Activated CD8-positive, alpha-beta T cell treated with anti-CD3 and anti-CD28 coated beads for 36 hours (primary cell): ENCODE data around the gene HNRNPH2. TPM values are rescaled to one million over a fixed set of nuclear protein-coding genes. Genes with fewer than 3 reads are reported as not detected.

ENCODE experiments used
- ATAC-seq: fragments of 200-7000 bp; cut with Tn5 transposase; one replicate; pipeline ENCODE4 v1.10.0; 2021; ENCODE audit warnings: mild to moderate bottlenecking, moderate library complexity
- CTCF ChIA-PET: fragments of 350-600 bp; sonication (Branson Sonifier 250); formaldehyde crosslinking; loops from one replicate; lab custom pipeline; 2021; ENCODE audit warnings: antibody characterized with exemption; lab: Charles Lee
- POLR2A ChIA-PET: fragments of 350-600 bp; sonication (Branson Sonifier 250); formaldehyde crosslinking; loops from one replicate; lab custom pipeline; 2021; ENCODE audit warnings: antibody characterized with exemption; lab: Charles Lee
- DNase-seq: peaks from one replicate; pipeline ENCODE4 v3.0.0-alpha.2; 2020
- H3K27ac Mint-ChIP-seq: one replicate; pipeline ENCODE4 v1.8.0; 2021; ENCODE audit warnings: mild to moderate bottlenecking, mixed read lengths
- H3K27me3 Mint-ChIP-seq: one replicate; pipeline ENCODE4 v1.8.0; 2021; ENCODE audit warnings: mixed read lengths
- H3K36me3 Mint-ChIP-seq: one replicate; pipeline ENCODE4 v1.8.0; 2021; ENCODE audit warnings: low read depth, mixed read lengths
- H3K4me1 Mint-ChIP-seq: one replicate; pipeline ENCODE4 v1.8.0; 2021; ENCODE audit warnings: low read depth, mixed read lengths
- H3K4me3 Mint-ChIP-seq: one replicate; pipeline ENCODE4 v1.8.0; 2021; ENCODE audit warnings: mild to moderate bottlenecking, moderate library complexity, mixed read lengths
- H3K9me3 Mint-ChIP-seq: one replicate; pipeline ENCODE4 v1.8.0; 2021; ENCODE audit warnings: mixed read lengths
- intact Hi-C: fragments of 100-400 bp; cut with micrococcal nuclease; formaldehyde crosslinking; loops from one replicate; pipeline ENCODE4 v1.10.0; 2022
- total RNA-seq, 2 experiments: library from RNA; stranded (reverse); gene quantifications; one replicate each; pipeline ENCODE4 v1.2.3, GENCODE V29; 2021
- TF ChIP-seq, protein P1 (sequence below): fragments of 200-600 bp; IDR thresholded peaks from one replicate; pipeline ENCODE4 v1.8.0; 2022; ENCODE audit warnings: antibody characterized with exemption, mild to moderate bottlenecking

HNRNPH2 gene
- total RNA-seq, 2 experiments from 2014 or later: 18.3 to 18.5 TPM

DNA sequence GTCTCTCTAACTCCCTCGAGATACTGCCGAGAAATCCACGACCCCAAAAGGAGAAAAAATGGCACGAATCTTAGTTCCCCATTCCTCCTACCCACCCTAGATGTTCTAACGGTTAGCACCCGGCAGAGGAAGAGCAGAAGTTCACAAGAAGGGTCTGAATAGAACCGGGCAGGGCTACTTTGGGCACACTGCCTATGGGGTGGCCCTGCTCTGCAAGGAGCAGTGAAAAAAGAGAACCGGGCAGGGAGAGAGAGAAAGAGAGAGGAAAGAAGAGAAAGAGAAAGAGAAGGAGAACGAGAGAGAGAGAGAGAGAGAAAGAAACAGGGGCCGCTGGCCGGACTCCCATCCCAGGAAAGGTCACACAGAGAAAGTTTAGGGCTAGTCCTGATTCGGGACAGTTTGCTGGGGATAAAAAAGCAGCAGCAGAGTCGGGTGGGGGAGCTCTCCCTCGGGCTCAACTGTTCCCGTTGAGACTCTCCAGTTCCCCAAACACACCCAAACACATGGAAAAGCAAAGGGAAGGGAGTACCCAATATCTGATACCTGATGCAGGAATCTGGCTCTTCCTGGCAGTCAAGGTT lies 765 bp upstream of the HNRNPH2 start:
- intact Hi-C loops: no loop called here
- Mint-ChIP-seq H3K36me3 (peaks cover 20% of the 10 kb centered on the region), H3K9me3 (no peaks in the 10 kb centered on the region), H3K4me3 (peak overlapping the region; percentile 99), H3K4me1 (peaks cover 22% of the 10 kb centered on the region), H3K27ac (peak overlapping the region; percentile 94), H3K27me3 (peaks cover 2% of the 10 kb centered on the region)
- TF ChIP-seq, protein P1, sequence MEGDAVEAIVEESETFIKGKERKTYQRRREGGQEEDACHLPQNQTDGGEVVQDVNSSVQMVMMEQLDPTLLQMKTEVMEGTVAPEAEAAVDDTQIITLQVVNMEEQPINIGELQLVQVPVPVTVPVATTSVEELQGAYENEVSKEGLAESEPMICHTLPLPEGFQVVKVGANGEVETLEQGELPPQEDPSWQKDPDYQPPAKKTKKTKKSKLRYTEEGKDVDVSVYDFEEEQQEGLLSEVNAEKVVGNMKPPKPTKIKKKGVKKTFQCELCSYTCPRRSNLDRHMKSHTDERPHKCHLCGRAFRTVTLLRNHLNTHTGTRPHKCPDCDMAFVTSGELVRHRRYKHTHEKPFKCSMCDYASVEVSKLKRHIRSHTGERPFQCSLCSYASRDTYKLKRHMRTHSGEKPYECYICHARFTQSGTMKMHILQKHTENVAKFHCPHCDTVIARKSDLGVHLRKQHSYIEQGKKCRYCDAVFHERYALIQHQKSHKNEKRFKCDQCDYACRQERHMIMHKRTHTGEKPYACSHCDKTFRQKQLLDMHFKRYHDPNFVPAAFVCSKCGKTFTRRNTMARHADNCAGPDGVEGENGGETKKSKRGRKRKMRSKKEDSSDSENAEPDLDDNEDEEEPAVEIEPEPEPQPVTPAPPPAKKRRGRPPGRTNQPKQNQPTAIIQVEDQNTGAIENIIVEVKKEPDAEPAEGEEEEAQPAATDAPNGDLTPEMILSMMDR: no peak
- ChIA-PET POLR2A (interaction anchor here (1.3 kb wide), 4 partner anchors 11 to 16 kb away, joined by 3 to 10 read pairs (median 5); partner anchors contain the start of gene RPL36A), CTCF (interaction anchor here (0.9 kb wide), 1 partner anchor 10 kb away, joined by 3 read pairs; no protein-coding TSS in a partner anchor)
- DNase-seq (no peak), ATAC-seq (no peak)

DNA sequence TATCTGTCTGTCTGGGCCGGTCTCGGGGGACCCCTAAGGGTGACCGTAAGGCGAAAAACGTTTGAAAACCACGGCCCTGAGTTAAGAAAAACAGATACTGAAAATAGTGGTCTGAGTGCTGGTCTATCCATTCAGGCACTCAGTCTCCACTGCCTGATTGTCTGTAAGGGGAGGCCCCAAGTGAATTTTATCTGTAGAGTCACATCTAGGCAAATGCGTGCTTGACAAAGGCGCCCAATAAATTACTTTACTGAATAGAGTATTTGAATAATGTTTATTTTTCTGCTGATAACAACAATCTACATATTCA lies 465 bp downstream of the HNRNPH2 start:
- CTCF ChIA-PET: no interaction called here
- DNase-seq (no peak), ATAC-seq (peak; percentile 42)
- Mint-ChIP-seq H3K4me1 (peaks cover 33% of the 10 kb centered on the region), H3K27ac (peak overlapping the region; percentile 97), H3K36me3 (peaks cover 27% of the 10 kb centered on the region), H3K27me3 (peaks cover 2% of the 10 kb centered on the region), H3K4me3 (peak overlapping the region; percentile 99), H3K9me3 (no peaks in the 10 kb centered on the region)
- POLR2A ChIA-PET: interaction anchor here (1.0 to 1.1 kb wide), 3 partner anchors 10 to 18 kb away, joined by 3 to 4 read pairs (median 3); partner anchors contain the start of gene RPL36A
- TF ChIP-seq, protein P1: no peak
- intact Hi-C loops: loop anchor here (2.0 kb wide), 1 partner anchor 18 kb away; the partner anchor contains the start of gene RPL36A

DNA sequence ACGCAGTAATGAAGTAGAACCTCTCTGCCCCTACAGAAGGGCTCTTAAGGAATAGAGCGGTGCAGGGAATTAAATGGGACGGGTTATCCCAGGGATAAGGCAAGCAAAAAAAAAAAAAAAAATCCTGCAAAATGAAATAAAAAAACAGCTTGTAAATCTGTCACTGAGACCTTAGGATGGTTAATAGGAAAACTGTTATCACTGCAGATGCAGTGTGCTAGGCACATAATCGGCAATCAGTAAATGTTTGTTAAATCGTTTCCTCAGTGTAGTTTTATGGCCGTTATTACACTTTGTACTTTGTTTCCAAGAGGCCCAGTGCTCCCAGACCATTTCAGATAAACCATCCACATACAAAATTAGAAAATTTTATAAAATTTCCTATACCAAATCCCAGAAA lies 1.0 kb downstream of the HNRNPH2 start:
- DNase-seq: no peak

DNA sequence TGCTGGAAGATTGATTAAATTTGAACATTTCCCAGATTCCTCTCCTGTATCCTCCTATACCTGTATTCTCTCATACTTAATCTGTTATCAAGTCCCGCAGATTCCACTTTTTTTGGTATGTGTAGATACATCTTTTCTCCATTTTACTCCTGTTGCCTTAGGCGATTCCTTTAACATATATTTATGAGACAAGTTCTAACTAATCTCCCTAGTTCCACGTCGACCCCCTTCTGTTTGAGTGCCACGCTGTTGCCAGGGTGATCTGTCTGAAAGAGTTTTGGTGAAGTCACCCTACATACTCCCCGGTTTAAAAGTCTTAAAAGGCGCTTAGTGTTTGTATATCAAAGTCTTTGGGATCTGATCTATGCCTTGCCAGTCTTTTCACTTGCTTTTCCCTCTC lies 2.4 kb downstream of the HNRNPH2 start:
- H3K36me3 Mint-ChIP-seq: peaks cover 22% of the 10 kb centered on the region
- no peaks in the 10 kb centered on the region for H3K9me3 Mint-ChIP-seq
- ChIA-PET POLR2A (no interaction called here), CTCF (no interaction called here)
- H3K4me1 Mint-ChIP-seq: peaks cover 41% of the 10 kb centered on the region
- peak overlapping the region; percentile 74 for H3K4me3 Mint-ChIP-seq
- ATAC-seq (no peak), DNase-seq (peak; percentile 20)
- TF ChIP-seq, protein P1: no peak
- peaks cover 2% of the 10 kb centered on the region for H3K27me3 Mint-ChIP-seq
- intact Hi-C loops: loop anchor here (10.0 kb wide), 1 partner anchor 184 kb away; no protein-coding TSS in a partner anchor
- peak overlapping the region; percentile 91 for H3K27ac Mint-ChIP-seq

More for the DNA sequence above, 1.0 kb downstream of the HNRNPH2 start:
- peaks cover 34% of the 10 kb centered on the region for H3K4me1 Mint-ChIP-seq
- intact Hi-C loops: loop anchor here (2.0 kb wide), 1 partner anchor 18 kb away; the partner anchor contains the start of gene RPL36A
- peaks cover 2% of the 10 kb centered on the region for H3K27me3 Mint-ChIP-seq
- H3K4me3 Mint-ChIP-seq: peak overlapping the region; percentile 99
- ChIA-PET CTCF (no interaction called here), POLR2A (interaction anchor here (1.0 to 1.1 kb wide), 3 partner anchors 9 to 18 kb away, joined by 3 to 4 read pairs (median 3); partner anchors contain the start of gene RPL36A)
- peak overlapping the region; percentile 97 for H3K27ac Mint-ChIP-seq
- TF ChIP-seq, protein P1: no peak
- ATAC-seq: no peak
- H3K36me3 Mint-ChIP-seq: peaks cover 24% of the 10 kb centered on the region
- H3K9me3 Mint-ChIP-seq: no peaks in the 10 kb centered on the region

DNA sequence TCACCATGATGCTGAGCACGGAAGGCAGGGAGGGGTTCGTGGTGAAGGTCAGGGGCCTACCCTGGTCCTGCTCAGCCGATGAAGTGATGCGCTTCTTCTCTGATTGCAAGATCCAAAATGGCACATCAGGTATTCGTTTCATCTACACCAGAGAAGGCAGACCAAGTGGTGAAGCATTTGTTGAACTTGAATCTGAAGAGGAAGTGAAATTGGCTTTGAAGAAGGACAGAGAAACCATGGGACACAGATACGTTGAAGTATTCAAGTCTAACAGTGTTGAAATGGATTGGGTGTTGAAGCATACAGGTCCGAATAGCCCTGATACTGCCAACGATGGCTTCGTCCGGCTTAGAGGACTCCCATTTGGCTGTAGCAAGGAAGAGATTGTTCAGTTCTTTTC lies 4.0 kb downstream of the HNRNPH2 start:
- Mint-ChIP-seq H3K27me3 (peaks cover 2% of the 10 kb centered on the region), H3K4me1 (peaks cover 49% of the 10 kb centered on the region), H3K9me3 (no peaks in the 10 kb centered on the region), H3K27ac (peak overlapping the region; percentile 73), H3K36me3 (peaks cover 20% of the 10 kb centered on the region), H3K4me3 (no peak overlapping the region)
- TF ChIP-seq, protein P1: no peak
- intact Hi-C loops: loop anchor here (10.0 kb wide), 1 partner anchor 183 kb away; no protein-coding TSS in a partner anchor
- no peak for ATAC-seq
- DNase-seq: no peak
- POLR2A ChIA-PET: interaction anchor here (1.2 kb wide), 1 partner anchor 21 kb away, joined by 3 read pairs; the partner anchor contains the start of gene RPL36A
- CTCF ChIA-PET: no interaction called here
